A549 (cell line): ENCODE results near the gene UBE2E2. TPM values are rescaled to one million over a fixed set of nuclear protein-coding genes. Genes with fewer than 3 reads are reported as not detected.

ENCODE experiments used
- ATAC-seq, 2 experiments: fragments of 200-7000 bp in 1 of 2; fragments of >200 bp in 1 of 2; cut with Nextera tagmentation in 1 of 2; cut with Tn5 transposase in 1 of 2; 3 replicates each; pipeline versions ENCODE4 v1.8.0 to v1.9.1; 2018 to 2020; ENCODE audit warnings: mild to moderate bottlenecking in 1 of 2, moderate library complexity in 1 of 2
- CTCF ChIA-PET: fragments of 300-600 bp; sonication (Branson Sonifier 250); formaldehyde crosslinking; extraction: SDS; loops from one replicate; lab custom pipeline; 2021; ENCODE audit warnings: antibody characterized with exemption, inconsistent platforms; lab: Yijun Ruan, JAX
- POLR2A ChIA-PET: fragments of 350-600 bp; formaldehyde crosslinking; extraction: SDS; loops from one replicate; lab custom pipeline; 2021; ENCODE audit warnings: antibody characterized with exemption, inconsistent platforms; lab: Yijun Ruan, JAX
- DNase-seq, 2 experiments: peaks; one replicate each; pipeline versions ENCODE4 v3.0.0 to v3.0.0-alpha.2; 2011 to 2016; ENCODE audit warnings: low read depth in 1 of 2, low spot score in 1 of 2
- FAIRE-seq: peaks from 2 replicates; lab custom pipeline; 2011; peaks lifted over from hg19 to GRCh38; lab: Jason Lieb, UNC
- H3K27ac ChIP-seq, 2 experiments: fragments of >200 bp; sonication (Bioruptor Twin); formaldehyde crosslinking; 3 replicates each; pipeline ENCODE4 v1.5.1; 2016 to 2017
- H3K4me1 ChIP-seq: fragments of >200 bp; sonication (Bioruptor Twin); formaldehyde crosslinking; 3 replicates; pipeline ENCODE4 v1.6.1; 2016
- H3K4me2 ChIP-seq: fragments of >200 bp; sonication (Bioruptor Twin); formaldehyde crosslinking; 3 replicates; pipeline ENCODE4 v1.6.1; 2016
- H3K4me3 ChIP-seq: fragments of >200 bp; sonication (Bioruptor Twin); formaldehyde crosslinking; 3 replicates; pipeline ENCODE4 v1.5.1; 2016
- H3K9me3 ChIP-seq: fragments of >200 bp; sonication (Bioruptor Twin); formaldehyde crosslinking; 3 replicates; pipeline ENCODE4 v1.6.1; 2016
- ATOH8 ChIP-seq: fragments of 250-450 bp; sonication (Bioruptor Pico); IDR thresholded peaks from 2 replicates; pipeline ENCODE4 v1.5.0; 2020; ENCODE audit warnings: low read depth, mild to moderate bottlenecking, moderate library complexity
- BHLHE40 ChIP-seq: IDR thresholded peaks from 2 replicates; pipeline ENCODE4 v1.6.1; 2012; ENCODE audit warnings: low read depth, low read length, inconsistent platforms
- CBX2 ChIP-seq: fragments of 200-600 bp; sonication (generic); IDR thresholded peaks from 2 replicates; pipeline ENCODE4 v1.6.1; 2016; ENCODE audit warnings: low read depth, mild to moderate bottlenecking, borderline replicate concordance
- CTCF ChIP-seq: fragments of >200 bp; sonication (Bioruptor Twin); formaldehyde crosslinking; IDR thresholded peaks from 3 replicates; pipeline ENCODE4 v1.5.1; 2016
- E2F6 ChIP-seq: IDR thresholded peaks from 2 replicates; pipeline ENCODE4 v1.6.1; 2012; ENCODE audit warnings: low read depth, borderline replicate concordance
- EHF ChIP-seq: fragments of 250-450 bp; sonication (Bioruptor Pico); IDR thresholded peaks from 2 replicates; pipeline ENCODE4 v1.5.0; 2020; ENCODE audit warnings: mild to moderate bottlenecking
- EP300 ChIP-seq, 2 experiments: fragments of >200 bp; sonication (Bioruptor Twin); formaldehyde crosslinking; IDR thresholded peaks; 2 replicates in 1 of 2; 3 replicates in 1 of 2; pipeline ENCODE4 v1.6.1; 2016 to 2017
- ESRRA ChIP-seq: fragments of 150-350 bp; IDR thresholded peaks from 2 replicates; pipeline ENCODE4 v1.6.1; 2014; ENCODE audit warnings: mild to moderate bottlenecking, low read length, borderline replicate concordance
- FOSL2 ChIP-seq, 2 experiments: fragments of 450-650 bp in 1 of 2; fragments of >200 bp in 1 of 2; sonication (Bioruptor Twin) in 1 of 2; formaldehyde crosslinking; IDR thresholded peaks; 2 replicates each; pipeline versions ENCODE4 v1.5.0 to v1.6.1; 2016 to 2020; ENCODE audit warnings: mild to moderate bottlenecking in 1 of 2, moderate library complexity in 1 of 2
- GATA3 ChIP-seq: IDR thresholded peaks from 2 replicates; pipeline ENCODE4 v1.6.1; 2012; ENCODE audit warnings: borderline replicate concordance
- HMGXB4 ChIP-seq: fragments of 250-450 bp; sonication (Bioruptor Pico); IDR thresholded peaks from 2 replicates; pipeline ENCODE4 v1.5.0; 2021; ENCODE audit warnings: mild to moderate bottlenecking, moderate library complexity, borderline replicate concordance
- HOXB13 ChIP-seq: fragments of 250-450 bp; sonication (Bioruptor Pico); IDR thresholded peaks from 2 replicates; pipeline ENCODE4 v1.5.0; 2020; ENCODE audit warnings: low read depth, mild to moderate bottlenecking, moderate library complexity
- KDM1A ChIP-seq: fragments of 200-600 bp; sonication (generic); IDR thresholded peaks from 2 replicates; pipeline ENCODE4 v1.6.1; 2016; ENCODE audit warnings: low read depth, mild to moderate bottlenecking
- KDM5A ChIP-seq: fragments of 200-600 bp; sonication (generic); IDR thresholded peaks from 2 replicates; pipeline ENCODE4 v1.6.1; 2016; ENCODE audit warnings: antibody characterized with exemption, mild to moderate bottlenecking
- MAX ChIP-seq: IDR thresholded peaks from 2 replicates; pipeline ENCODE4 v1.6.1; 2012
- NR3C1 ChIP-seq: fragments of >200 bp; sonication (Bioruptor Twin); formaldehyde crosslinking; IDR thresholded peaks from 3 replicates; pipeline ENCODE4 v1.6.1; 2017
- PBX3 ChIP-seq: IDR thresholded peaks from 2 replicates; pipeline ENCODE4 v1.6.1; 2012
- PHF8 ChIP-seq: fragments of 200-600 bp; sonication (generic); IDR thresholded peaks from 2 replicates; pipeline ENCODE4 v1.6.1; 2016; ENCODE audit warnings: low read depth, mild to moderate bottlenecking, antibody characterized with exemption, moderate library complexity, borderline replicate concordance
- RAD21 ChIP-seq, 2 experiments: fragments of >200 bp in 1 of 2; sonication (Bioruptor Twin) in 1 of 2; formaldehyde crosslinking in 1 of 2; IDR thresholded peaks in 1 of 2; conservative IDR thresholded peaks in 1 of 2; 2 replicates in 1 of 2; 3 replicates in 1 of 2; pipeline ENCODE4 v1.6.1; 2012 to 2018; ENCODE audit warnings: inconsistent platforms in 1 of 2
- SMC3 ChIP-seq: fragments of >200 bp; sonication (Bioruptor Twin); formaldehyde crosslinking; IDR thresholded peaks from 3 replicates; pipeline ENCODE4 v1.6.1; 2018; ENCODE audit warnings: inconsistent platforms
- ZC3H11A ChIP-seq: fragments of 450-650 bp; IDR thresholded peaks from 2 replicates; pipeline ENCODE4 v1.6.1; 2014; ENCODE audit warnings: antibody characterized with exemption, mild to moderate bottlenecking
- ZFP36 ChIP-seq: fragments of 450-650 bp; IDR thresholded peaks from 2 replicates; pipeline ENCODE4 v1.6.1; 2014; ENCODE audit warnings: borderline replicate concordance; ENCODE audit not compliant: partially characterized antibody
- ZNF302 ChIP-seq: fragments of 250-450 bp; sonication (Bioruptor Pico); IDR thresholded peaks from 2 replicates; pipeline ENCODE4 v1.9.0; 2021; ENCODE audit warnings: inconsistent platforms, mild to moderate bottlenecking, moderate library complexity
- ZSCAN20 ChIP-seq: fragments of 250-450 bp; sonication (Bioruptor Pico); IDR thresholded peaks from 2 replicates; pipeline ENCODE4 v1.8.0; 2022; ENCODE audit warnings: mild to moderate bottlenecking, moderate library complexity
- WGBS: methylation state at CpG from one replicate; pipeline ENCODE4 v1.1.6; 2017; ENCODE audit errors: missing lambda C conversion rate; 5-methylcytosine and 5-hydroxymethylcytosine counted together
- polyA plus RNA-seq, 4 experiments: library from polyadenylated mRNA; depleted of rRNA in 3 of 4; stranded (reverse); fragments of >200 nt; fragmentation: RNase III in 1 of 4; extraction: RNeasy Plus Mini Kit Qiagen cat#74134 plus additional on column Dnase treatment in 1 of 4; gene quantifications; 2 replicates in 3 of 4; 3 replicates in 1 of 4; pipeline ENCODE4 v1.2.3, GENCODE V29; 2011 to 2017

Gene UBE2E2
- polyA plus RNA-seq, 2 of the 4 experiments (the other 2 are of a cell fraction), result 28.3 to 56.1 TPM

- WGBS, result 65% methylated on average over 3 of the region's 3 CpGs
- CTCF ChIA-PET, result interaction anchor here (0.5 to 0.8 kb wide), 3 partner anchors 13 to 360 kb away, joined by 3 to 4 read pairs (median 3); no protein-coding TSS in a partner anchor
These were observed 20.1 kb upstream of the UBE2E2 start for GRCh38 chr3:23182996-23183513.

GRCh38 chr3:23183731-23184130 is 19.4 kb upstream of the UBE2E2 start:
- peak; percentile 95 to 99 for ATAC-seq
- no peak for FAIRE-seq
- TF ChIP-seq NR3C1, result no peak
- no peak for TF ChIP-seq FOSL2 (IDR thresholded peaks at IDR 0.05)
- no peak for TF ChIP-seq FOSL2 (CRISPR knock-in tag; IDR thresholded peaks at IDR 0.05)
- peak; percentile 82 for TF ChIP-seq SMC3
- TF ChIP-seq RAD21 (conservative IDR thresholded peaks at IDR 0.05 in 1 of 2, IDR thresholded peaks at IDR 0.05 in 1 of 2), result peak; percentile 83 to 86
- TF ChIP-seq EP300 (IDR thresholded peaks at IDR 0.05), result no peak
- TF ChIP-seq BHLHE40, result no peak
- 0 out of 2 replicates have a peak, but pooled peaks have one; percentile 28 for TF ChIP-seq MAX
- TF ChIP-seq HOXB13 (CRISPR knock-in tag), result no peak
- no peak for TF ChIP-seq PBX3
- TF ChIP-seq CTCF, result peak; percentile 69
- Histone ChIP-seq H3K27ac (no peak overlapping the region), H3K4me1 (no peaks in the 10 kb centered on the region), H3K9me3 (no peaks in the 10 kb centered on the region), H3K4me2 (no peak overlapping the region), H3K4me3 (no peak overlapping the region)
- POLR2A ChIA-PET, result no interaction called here
- 4% methylated on average over 3 of the region's 3 CpGs for WGBS
- CTCF ChIA-PET, result interaction anchor here (0.6 kb wide), 1 partner anchor 69 kb away, joined by 3 read pairs; no protein-coding TSS in a partner anchor
- peak; percentile 54 to 67 for DNase-seq

More at GRCh38 chr3:23182996-23183513, 20.1 kb upstream of the UBE2E2 start:
- ATAC-seq (no peak), DNase-seq (no peak)
- Histone ChIP-seq H3K4me2 (no peak overlapping the region), H3K4me3 (no peak overlapping the region), H3K9me3 (no peaks in the 10 kb centered on the region; the same call in 2 of the 3 replicates), H3K27ac (no peak overlapping the region), H3K4me1 (no peaks in the 10 kb centered on the region)
- POLR2A ChIA-PET, result no interaction called here
- TF ChIP-seq ZNF302 (CRISPR knock-in tag), result no peak
- no peak for TF ChIP-seq EHF
- TF ChIP-seq PHF8, result no peak
- no peak for TF ChIP-seq E2F6
- TF ChIP-seq ZC3H11A, result no peak
- TF ChIP-seq KDM5A, result no peak
- TF ChIP-seq ZSCAN20 (CRISPR knock-in tag), result no peak
- TF ChIP-seq ZFP36, result no peak
- TF ChIP-seq GATA3, result no peak
- TF ChIP-seq FOSL2 (IDR thresholded peaks at IDR 0.05), result no peak
- TF ChIP-seq FOSL2 (CRISPR knock-in tag; IDR thresholded peaks at IDR 0.05), result no peak
- no peak for TF ChIP-seq PBX3
- TF ChIP-seq KDM1A, result no peak
- TF ChIP-seq HMGXB4 (CRISPR knock-in tag), result no peak
- no peak for TF ChIP-seq ATOH8
- no peak for TF ChIP-seq ESRRA
- TF ChIP-seq CBX2, result no peak
- TF ChIP-seq, all 56 proteins: peak for 0
- FAIRE-seq, result no peak
